Renal pelvis (tissue), 12 donors: Measurements from ENCODE around the gene KBTBD12. TPM values are rescaled to one million over a fixed set of nuclear protein-coding genes. Genes with fewer than 3 reads are reported as not detected.
"Not testable (repeated sequence)": the region's sequence is repeated elsewhere in the genome, so short reads cannot be mapped to it uniquely, and the experiment has no call there.

Experiments used
- DNase-seq: peaks from one replicate; pipeline ENCODE4 v3.0.0-alpha.2; 2013
- long read RNA-seq, 16 experiments: transcript quantifications; one replicate each; lab custom pipeline, GENCODE V29; 2026
- polyA plus RNA-seq, 3 donors: library from polyadenylated mRNA; unstranded; fragments of 120-200 nt; gene quantifications; one replicate each; pipeline ENCODE4 v1.2.1, GENCODE V29; 2013; ENCODE audit not compliant: insufficient read length in 3 of 3

KBTBD12 gene, protein sequence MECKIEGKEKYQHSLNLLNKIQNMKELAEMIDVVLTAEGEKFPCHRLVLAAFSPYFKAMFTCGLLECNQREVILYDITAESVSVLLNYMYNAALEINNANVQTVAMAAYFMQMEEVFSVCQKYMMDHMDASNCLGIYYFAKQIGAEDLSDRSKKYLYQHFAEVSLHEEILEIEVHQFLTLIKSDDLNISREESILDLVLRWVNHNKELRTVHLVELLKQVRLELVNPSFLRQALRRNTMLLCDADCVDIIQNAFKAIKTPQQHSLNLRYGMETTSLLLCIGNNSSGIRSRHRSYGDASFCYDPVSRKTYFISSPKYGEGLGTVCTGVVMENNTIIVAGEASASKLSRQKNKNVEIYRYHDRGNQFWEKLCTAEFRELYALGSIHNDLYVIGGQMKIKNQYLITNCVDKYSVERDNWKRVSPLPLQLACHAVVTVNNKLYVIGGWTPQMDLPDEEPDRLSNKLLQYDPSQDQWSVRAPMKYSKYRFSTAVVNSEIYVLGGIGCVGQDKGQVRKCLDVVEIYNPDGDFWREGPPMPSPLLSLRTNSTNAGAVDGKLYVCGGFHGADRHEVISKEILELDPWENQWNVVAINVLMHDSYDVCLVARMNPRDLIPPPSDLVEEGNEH
- 1 to 10 TPM; 1.1 to 1.9 (median 1.1) TPM for polyA plus RNA-seq
- long read RNA-seq, donor 1: 0 reads
- long read RNA-seq, donor 2: 0 reads
- long read RNA-seq, donor 3: 0 reads
- long read RNA-seq, donor 4, partial matches to known transcripts: 5 of 14 reads
- long read RNA-seq, donor 4, other reads (novel, unspliced or antisense): 9 of 14 reads
- long read RNA-seq, donor 5: 0 reads
- long read RNA-seq, donor 6, full-length matches to known transcripts: 2 of 2 reads
- long read RNA-seq, donor 6, partial matches to known transcripts: 0 of 2 reads
- long read RNA-seq, donor 6, other reads (novel, unspliced or antisense): 0 of 2 reads
- long read RNA-seq, donor 7, partial matches to known transcripts: 0 of 1 reads
- long read RNA-seq, donor 7, other reads (novel, unspliced or antisense): 0 of 1 reads
- long read RNA-seq, donor 8: 0 reads
- long read RNA-seq, donor 9: 0 reads
- long read RNA-seq, donor 10: 0 reads
- long read RNA-seq, donor 11: 0 reads
- long read RNA-seq, donor 12: 0 reads
- long read RNA-seq, donor 13: 0 reads
- long read RNA-seq, donor 14: 0 reads
- long read RNA-seq, donor 15: 0 reads
- long read RNA-seq, donor 16: 0 reads

DNA sequence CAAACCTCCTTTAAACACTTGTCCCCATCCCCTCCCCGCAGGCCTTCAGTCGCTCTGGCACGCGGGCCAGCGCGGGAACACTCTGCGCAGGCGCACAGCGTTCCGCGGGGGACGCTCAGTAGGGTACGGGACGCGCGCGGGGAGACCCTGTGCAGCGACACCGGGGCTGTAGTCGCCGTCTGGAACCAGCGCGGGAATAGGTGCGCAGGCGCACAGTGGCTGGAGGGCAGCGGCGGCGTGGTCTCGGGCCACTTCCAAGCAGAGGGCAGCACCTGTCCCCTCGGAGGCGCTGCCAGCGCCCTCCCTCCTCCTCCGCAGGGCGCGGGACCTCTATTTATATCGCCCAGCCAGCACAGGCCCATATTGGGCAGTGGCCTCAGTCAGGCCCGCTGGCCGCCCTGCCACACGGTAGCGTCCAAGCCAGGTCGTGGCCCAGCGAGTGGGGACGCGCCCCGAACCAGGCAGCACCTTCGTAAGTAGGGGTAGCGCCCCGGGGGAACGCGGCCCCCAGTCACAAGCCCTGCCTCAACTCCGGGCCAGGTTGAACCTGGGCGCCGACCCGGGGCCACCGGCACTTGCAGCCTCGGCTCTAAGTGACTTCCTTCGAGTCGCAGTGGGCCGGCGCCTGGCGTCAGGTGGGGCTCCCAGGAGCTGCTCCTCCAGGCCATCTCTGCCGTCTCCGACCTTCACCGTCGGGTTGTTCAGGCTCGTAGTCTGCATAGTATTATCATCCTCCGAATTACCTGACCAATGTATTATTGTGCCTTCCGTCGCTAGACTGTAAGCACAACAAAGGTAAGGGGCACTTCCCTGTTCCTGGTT is at the start of gene KBTBD12:
KBTBD12 (plus strand) TSS at position 118 of the 822 bp plus-strand sequence. CDS start 7,830 bp downstream, outside the sequence.
- peak; percentile 37 for DNase-seq

DNA sequence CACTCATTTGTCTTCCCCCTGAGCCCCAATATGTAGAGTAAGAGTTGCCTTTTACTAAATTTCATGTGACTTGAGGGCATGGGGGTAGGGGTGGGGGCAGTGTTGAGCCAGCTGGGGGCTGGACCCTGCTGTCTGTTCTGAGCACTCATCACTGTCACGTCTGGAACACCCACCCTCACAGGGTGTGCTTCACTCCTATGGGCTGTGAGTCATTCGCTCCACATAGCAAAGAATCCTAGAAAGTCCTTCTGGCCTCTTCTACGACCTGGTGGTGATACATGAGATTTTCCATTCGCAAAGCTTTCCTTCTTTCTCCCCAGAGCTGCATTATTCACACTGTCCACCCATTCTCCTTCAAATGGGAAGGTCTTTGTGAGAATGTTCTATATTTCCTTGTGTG is 49.1 kb upstream of the KBTBD12 start:
- DNase-seq: no peak

DNA sequence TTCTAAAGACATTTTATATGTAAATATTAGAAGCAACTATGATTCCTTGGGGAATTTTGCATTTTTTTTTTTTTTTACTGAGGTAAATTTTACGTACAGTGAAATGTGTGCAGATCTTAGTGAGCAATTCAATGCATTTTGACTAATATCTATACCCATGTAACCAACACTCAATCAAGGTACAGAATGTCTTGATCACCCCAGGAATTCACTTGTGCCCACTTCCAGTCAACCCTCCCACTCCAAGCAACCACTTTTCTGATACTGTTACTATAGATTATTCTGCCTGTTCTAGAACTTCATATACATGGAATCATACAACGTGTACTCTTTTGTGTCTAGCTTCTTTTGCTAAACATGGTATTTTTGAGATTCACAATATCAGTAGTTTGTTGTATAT is 47.6 kb upstream of the KBTBD12 start:
- no peak for DNase-seq

DNA sequence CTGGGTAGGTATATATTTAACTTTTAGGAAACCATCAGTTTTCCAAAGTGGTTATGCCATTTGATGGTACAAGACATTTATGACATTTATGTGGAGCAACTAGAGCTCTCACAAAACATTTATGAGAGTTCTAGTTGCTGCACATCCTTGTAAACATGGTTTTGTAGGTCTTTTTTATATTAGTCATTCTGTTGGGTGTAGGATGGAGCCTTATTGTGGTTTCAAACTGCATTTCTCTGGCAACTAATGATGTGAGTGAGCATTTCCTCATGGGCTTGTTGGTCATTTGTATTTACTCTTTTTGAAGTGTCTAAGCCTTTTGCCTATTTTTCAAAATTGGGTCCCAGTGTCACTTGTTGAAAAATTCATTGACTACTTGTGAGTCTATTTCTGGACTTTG is 47.0 kb upstream of the KBTBD12 start:
- no peak for DNase-seq

DNA sequence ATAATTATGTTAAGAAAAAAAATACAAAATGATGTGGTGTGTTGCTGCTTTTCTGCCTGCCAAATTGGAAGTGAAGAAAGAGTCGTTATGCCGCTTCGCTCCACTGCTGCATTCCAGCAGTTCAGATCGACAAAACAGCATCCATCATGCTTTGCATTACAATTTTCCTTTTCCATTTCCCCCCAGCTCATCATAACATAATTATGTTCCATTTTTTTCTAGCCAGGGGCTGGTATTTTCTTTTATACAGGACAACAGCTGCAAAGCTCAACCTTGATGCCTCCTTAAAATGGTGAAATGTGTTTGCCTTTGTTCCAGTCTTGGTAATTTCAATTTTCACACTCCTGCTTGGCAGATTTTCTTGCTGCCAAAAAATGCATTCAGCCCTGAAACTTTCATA is 44.9 kb upstream of the KBTBD12 start:
- no peak for DNase-seq

DNA sequence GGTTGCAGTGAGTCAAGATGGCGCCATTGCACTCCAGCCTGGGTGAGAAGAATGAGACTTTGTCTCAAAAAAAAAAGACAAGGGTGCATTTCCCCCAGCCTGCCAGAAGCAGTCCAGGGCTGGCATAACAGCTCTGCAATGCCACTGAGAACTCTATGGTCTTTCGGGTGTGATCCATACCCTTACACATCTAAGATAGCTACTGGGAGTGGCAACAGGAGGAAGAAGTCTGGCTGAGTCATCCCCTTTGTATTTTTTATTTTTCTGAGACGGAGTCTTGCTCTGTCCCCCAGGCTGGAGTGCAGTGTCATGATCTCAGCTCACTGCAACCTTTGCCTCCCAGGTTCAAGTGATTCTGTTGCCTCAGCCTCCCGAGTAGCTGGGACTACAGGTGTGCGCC is 40.9 kb upstream of the KBTBD12 start:
- not testable (repeated sequence) for DNase-seq

DNA sequence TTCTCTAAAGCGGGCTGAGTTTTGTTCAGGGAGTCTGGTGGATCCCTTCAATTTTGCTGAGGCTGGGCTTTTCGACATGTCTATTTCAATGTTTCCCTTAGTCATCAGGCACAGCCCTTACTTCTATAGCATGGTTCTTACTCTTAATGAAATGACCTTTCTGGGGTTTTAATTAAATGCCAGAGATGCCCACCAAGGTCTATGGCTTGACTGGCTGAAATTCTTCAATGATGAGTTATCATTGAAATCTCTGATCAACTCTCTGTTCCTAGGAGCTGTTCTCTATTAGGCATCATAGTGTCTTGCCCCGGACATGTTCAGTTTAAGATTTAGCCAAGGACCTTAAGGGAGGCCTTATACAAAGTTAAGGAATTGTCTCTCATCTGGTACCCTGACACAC is 33.4 kb upstream of the KBTBD12 start:
- no peak for DNase-seq

DNA sequence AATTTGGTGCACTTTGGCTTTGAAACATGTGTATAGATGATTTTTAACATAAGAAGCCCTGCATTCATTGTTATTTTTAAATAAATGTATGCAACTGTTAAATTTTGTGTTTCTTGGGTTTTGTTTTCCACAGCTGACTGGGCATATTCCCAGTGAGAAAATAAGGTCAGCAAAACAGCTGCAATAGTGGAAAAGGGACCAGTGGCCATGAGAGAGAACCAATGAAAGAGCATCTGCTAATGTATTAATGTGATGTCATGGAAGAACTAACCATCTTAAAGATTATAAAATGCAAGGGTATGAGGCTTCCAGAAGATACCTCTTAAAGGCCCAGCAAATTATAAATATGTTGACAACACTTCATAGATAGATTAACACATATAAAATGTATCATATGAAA is 31.0 kb upstream of the KBTBD12 start:
- DNase-seq: no peak

DNA sequence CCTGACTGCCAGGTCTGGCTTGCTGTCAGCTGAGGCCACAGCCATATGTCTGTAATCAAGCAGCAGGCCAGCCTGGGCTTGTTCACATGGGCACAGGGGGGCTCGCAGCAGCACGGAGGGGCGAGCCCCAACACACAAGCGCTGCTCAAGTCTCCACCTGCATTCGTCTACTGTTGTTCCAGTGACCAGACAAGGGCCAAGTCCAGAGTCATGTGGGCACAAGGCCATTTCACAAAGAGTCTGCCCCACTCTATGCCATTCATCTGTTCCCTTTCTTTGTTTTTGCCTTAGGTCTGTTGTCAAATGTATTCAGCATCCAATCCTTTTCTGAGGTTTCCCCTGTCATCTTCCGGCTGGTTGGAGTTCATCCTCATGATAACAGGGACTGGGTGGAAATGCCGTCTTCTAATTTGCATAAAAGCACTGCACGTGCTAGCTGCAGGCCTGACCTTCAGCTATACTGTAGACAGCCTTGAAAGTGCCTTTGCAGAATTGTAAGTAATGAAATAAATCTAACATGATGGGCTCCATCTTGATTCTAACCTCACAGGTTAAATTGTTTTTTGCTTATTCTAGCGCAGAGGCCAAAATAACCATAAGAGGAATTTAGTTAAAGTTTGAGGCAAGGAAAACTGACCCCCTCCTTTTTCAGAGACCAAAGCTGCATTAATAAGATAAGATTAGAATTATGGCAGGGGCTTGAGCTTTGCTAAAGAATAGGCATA is 28.6 kb upstream of the KBTBD12 start:
- peak; percentile 67 for DNase-seq

DNA sequence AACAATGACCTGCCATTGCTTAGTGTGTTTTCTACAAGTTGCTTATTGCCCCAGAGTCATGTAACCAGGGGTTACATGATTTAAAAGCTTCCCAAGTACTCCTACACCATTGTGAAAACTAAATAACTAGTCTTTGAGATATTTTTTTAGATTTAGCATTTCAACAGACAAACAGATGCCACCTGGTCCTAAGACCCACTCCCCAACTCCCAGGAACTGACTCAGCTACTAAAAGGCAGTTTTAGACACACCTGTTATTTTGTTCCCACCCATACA is 28.1 kb upstream of the KBTBD12 start:
- DNase-seq: no peak

DNA sequence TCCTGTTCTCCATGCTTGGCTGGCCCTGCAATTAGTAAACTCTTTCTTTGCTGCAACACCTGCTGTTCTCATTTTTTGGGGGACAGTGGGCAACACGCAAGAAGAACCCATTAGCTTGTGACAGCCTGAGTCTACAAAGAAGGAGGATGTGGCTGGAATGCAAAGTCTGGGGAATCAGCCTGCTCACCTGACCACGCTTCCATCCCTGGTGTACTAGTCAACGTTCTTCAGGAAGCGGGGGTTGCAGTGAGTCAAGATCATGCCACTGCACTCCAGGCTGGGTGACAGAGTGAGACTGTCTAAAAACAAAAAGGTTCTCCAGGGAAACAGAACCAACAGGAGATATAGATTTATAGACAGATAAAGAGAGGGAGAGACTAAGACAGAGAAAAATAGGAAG is 27.7 kb upstream of the KBTBD12 start:
- DNase-seq: no peak

DNA sequence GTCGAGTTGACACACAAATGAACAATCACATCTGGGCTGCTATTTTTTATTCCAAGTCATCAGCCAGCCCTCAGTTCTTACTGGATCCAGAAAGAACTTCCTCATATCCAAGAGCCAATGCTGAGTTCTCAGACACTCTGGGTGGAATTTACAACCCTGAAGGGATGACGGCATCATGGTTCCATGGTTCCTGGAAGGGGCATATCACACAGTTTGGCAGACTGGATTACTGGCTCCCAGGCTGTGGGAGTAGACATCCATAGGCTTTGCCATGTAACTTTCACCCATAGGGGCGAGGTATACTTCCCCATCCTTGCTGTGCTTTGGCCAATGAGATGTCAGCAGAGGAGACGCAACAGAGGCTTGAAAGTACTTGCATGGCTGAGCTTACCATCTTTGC is 26.9 kb upstream of the KBTBD12 start:
- DNase-seq: no peak

DNA sequence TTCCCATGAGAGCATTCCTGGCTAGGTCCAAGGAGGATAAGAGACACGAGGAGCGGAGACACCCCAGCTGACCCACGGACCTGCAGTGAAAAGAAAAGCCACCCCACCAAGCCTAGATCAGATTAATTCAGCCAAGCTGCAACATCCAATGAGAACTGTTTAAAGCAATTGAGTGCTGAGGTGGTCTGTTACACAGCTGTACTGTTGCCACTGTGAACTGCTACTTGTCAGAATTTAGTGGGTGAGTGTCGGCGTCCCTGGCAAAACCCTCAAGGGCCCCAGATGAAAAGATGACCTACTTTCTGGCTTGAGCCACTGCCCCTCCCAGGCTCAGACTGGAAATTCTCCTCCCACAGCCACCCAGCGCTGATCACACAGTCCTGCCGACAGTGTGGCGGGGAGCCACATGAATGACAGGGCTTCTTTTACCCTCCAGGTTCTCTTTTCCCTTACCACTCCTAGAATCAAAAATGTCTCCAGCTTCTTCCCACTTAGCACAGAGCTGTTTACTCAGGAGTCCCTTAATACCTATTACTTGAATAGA is 26.4 kb upstream of the KBTBD12 start:
- no peak for DNase-seq

DNA sequence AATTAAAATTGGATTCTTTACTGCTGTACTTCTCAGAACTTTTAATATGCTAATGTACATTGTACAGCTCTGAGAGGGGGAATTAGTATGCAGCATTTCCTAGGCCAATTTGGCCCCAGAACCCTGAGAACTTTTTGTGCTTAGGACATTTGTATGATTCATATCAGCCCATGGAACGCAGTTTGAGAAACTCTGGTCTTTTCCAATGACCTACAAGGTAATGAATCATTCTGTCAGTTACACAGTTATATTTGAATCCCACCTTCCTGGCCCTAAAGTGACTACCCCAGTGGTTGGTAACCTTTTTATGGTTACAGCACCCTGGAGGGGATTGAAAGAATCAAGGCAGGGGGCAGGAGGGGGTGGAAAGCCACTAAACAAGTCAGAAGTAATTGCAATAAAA is 25.6 kb upstream of the KBTBD12 start:
- peak; percentile 54 for DNase-seq

DNA sequence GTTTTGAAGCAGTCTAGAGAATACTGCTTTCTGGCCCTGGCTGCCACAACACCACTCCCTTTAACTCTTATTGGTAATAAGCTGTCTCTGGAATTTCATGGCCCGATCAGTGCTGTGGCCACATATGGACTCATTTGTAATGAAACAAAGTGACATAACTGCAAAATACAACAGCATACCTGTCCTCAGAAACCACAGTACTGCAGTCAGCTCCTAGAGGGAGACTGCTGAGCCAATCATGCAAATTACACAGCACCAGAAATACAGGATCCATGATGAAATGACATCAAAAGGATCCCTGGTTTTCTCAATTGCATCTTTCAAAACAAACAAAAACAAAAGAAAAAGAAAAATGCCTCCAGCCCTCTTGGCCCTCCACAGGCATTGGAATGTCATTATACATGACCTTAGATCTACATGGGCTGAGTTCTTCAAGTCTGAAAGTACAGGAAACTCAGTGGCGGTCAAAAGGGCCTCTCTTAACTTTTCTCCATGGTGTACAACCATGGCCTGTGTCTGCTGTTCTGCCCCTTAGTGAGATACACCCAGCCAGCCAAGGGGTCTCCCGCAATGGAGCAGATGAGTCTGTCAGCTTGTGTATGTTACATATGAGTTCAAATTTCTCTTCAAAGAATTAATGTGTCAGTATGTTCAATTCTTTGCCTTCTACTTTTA is 24.9 kb upstream of the KBTBD12 start:
- no peak for DNase-seq

DNA sequence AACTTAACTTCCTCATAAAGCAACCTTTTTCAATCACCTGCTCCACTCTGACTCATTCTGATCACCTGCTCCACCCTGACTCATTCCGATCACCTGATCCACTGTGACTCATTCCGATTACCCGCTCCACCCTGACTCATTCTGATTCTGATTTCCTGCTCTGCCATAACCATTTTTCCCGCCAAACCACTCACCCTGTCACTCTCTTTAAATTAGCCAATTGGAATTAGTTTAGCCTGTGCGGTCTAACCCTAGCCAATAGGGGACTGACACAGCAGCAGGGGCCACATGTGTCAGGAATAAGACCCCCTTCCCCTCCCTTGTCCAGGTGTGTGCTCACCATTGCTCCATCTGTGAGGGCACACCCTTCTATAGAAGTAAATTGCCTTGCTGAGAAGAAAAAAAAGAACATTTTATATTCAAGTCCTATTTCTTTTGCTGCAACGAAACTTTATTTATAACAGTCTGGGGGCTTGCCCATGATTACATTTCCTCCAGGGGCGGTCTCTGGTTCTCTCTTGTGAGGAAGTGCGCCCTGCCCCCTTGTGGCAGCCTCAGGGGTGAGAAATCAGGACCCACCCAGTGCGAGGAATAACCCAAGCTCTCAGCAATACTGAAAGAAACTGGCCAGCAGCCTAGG is 24.3 kb upstream of the KBTBD12 start:
- DNase-seq: not testable (repeated sequence)

DNA sequence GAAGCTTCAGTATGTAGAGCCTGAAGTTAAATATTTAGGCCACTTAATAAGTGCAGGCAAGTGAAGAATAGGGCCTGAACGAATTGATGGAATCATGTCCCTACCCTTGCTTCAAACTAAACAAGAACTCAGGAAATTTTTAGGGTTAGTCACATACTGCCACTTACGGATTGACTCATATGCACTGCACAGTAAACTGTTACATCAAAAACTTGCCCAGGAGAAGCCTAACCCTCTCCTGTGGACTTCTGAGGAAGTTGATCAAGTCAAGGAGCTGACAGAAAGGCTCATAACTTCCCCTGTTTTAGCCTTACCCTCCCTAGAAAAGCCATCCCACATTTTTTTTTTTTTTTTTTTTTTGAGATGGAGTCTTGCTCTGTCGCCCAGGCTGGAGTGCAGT is 20.6 kb upstream of the KBTBD12 start:
- no peak for DNase-seq

DNA sequence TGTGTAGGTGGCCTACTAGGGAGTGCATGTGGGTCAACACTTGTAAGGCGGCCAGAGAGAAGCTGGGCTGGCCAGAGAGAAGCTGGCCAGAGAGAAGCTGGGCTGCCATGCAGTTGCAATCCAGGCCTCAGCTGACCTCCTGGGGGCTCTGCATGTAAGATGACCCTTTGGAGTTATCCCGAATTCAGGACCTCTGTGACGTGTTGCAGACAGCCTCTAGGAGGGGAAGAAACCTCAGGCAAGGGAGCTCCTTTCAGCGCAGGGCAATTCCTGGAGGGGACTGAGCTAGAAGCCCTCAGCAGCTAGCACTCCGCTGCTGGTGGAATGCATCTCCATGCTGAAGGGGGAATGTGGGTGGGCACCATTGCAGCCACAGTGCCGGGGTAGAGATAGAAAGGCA is 15.8 kb upstream of the KBTBD12 start:
- DNase-seq: no peak

DNA sequence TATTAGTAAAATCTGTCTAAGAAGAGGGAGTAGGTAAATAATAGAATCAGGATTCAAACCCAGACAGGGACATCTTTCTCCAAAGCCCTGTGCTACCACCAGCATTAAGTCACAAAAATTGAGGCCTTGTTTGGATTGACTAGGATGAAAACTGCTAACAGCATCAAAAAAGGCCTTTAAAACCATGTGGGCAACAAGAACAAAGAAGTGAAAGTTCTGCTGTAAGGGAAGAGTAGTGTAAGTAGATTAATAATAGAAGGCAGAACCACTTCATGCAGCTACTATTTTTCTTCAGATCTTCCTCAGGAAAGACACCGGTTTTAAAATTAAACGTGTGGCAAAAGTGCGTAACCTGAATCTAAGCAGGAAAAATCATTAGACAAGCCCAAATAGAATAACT is 15.3 kb upstream of the KBTBD12 start:
- no peak for DNase-seq

DNA sequence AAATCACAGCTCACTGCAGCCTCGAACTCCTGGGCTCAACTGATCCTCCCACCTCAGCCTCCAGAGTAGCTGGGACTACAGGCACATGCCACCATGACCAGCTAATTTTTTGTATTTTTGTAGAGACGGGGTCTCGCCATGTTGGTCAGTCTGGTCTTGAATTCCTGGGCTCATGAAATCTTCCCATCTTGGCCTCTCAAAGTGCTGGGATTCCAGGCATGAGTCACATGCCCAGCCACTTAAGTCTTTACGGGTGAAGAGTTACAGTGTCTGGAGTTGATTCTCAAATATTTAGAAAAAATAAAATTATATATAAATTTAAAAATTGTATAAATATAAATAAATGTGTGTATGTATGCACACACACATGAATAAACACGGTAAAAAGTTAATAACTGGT is 14.5 kb upstream of the KBTBD12 start:
- DNase-seq: no peak
